Heart left ventricle (tissue), 13 donors: ENCODE results near the gene MOGAT1.

ENCODE experiments used
- POLR2A ChIP-seq, 2 donors: fragments of 450-650 bp; IDR thresholded peaks; one replicate each; pipeline ENCODE4 v1.6.1; 2017; ENCODE audit warnings: antibody characterized with exemption in 2 of 2, mild to moderate bottlenecking in 2 of 2, moderate library complexity in 2 of 2
- TF ChIP-seq, protein P1 (sequence below), 12 donors: fragments of 200-600 bp; sonication (generic) in 4 of 12; IDR thresholded peaks; one replicate each; pipeline versions ENCODE4 v1.5.0 to v1.8.0; 2018 to 2022; ENCODE audit warnings: antibody characterized with exemption in 12 of 12, mild to moderate bottlenecking in 5 of 12
- donor health status: ischemic (EF 13 %, LVEDD 7.1; RV severe dilation, severe dysfunction).
- donor health status: DM: no; HTN: yes; CAD: no.
- donor health status: DM: no; HTN: no; CAD: no.
- donor health status: ischemic (EF 25% LVEDD 6.9; RV normal size, moderate dysfunction).
- donor health status: ischemic (EF 25% LVEDD 5.7; RV mildly dilated, moderate dysfunction).
- donor health status: ischemic (EF 35%, LVEDD 5.7; RV mildly dilated, moderate dysfunction).
- donor health status: nonischemic (EF 11% LVEDD 7.7; RV severe dilation, severe dysfunction).
- donor health status: DM: yes; HTN: yes; CAD: no.
- donor health status: PGD.
- donor health status: ischemic (EF 29% LVEDD 5.4; RV normal size, mild dysfunction).
- donor health status: nonischemic (EF 23%, LVEDD 6.1; RV moderate dilation, normal function).

DNA sequence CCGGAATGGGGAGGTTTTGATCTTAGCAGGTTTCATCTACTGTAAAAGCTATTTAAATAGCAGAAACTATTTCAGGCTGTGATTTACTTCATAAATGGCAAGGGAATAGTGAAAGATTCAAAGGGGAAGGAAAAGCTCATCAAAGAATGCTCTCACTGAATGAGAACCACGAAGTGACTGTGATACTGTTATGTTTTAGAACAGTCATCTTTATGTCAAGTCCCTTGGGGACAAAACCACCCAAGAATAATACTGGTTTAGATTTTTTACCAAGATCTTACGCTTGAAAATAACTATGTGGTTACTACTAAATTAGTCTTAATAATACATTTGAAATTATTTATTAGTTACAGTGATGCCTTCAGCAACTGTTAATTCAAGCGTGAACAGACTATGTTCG, 43.7 kb upstream of the MOGAT1 start:
- TF ChIP-seq, protein P1, sequence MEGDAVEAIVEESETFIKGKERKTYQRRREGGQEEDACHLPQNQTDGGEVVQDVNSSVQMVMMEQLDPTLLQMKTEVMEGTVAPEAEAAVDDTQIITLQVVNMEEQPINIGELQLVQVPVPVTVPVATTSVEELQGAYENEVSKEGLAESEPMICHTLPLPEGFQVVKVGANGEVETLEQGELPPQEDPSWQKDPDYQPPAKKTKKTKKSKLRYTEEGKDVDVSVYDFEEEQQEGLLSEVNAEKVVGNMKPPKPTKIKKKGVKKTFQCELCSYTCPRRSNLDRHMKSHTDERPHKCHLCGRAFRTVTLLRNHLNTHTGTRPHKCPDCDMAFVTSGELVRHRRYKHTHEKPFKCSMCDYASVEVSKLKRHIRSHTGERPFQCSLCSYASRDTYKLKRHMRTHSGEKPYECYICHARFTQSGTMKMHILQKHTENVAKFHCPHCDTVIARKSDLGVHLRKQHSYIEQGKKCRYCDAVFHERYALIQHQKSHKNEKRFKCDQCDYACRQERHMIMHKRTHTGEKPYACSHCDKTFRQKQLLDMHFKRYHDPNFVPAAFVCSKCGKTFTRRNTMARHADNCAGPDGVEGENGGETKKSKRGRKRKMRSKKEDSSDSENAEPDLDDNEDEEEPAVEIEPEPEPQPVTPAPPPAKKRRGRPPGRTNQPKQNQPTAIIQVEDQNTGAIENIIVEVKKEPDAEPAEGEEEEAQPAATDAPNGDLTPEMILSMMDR (IDR thresholded peaks at IDR 0.05), result no peak
- TF ChIP-seq POLR2A (IDR thresholded peaks at IDR 0.05), result no peak
